PC-3 (cell line): Measurements from ENCODE around the gene PLCL1. TPM values are rescaled to one million over a fixed set of nuclear protein-coding genes. Genes with fewer than 3 reads are reported as not detected.

Experiments used
- ATAC-seq: fragments of 200-7000 bp; cut with Tn5 transposase; 2 replicates; pipeline ENCODE4 v1.9.1; 2020; ENCODE audit warnings: mild to moderate bottlenecking, moderate library complexity
- BruUV-seq: library from RNA; stranded (reverse); fragments of 400-500 nt; replicated peaks from 2 replicates; lab custom pipeline; 2021; lab: Mats Ljungman, UMichigan
- CTCF ChIA-PET: fragments of 300-600 bp; sonication (Branson Sonifier 250); formaldehyde crosslinking; loops from one replicate; lab custom pipeline; 2022; ENCODE audit warnings: antibody characterized with exemption; lab: Charles Lee
- POLR2A ChIA-PET: fragments of 300-600 bp; sonication (Branson Sonifier 250); formaldehyde crosslinking; loops from one replicate; lab custom pipeline; 2022; ENCODE audit warnings: antibody characterized with exemption; ENCODE audit not compliant: unreplicated experiment; lab: Charles Lee
- DNase-seq: peaks from one replicate; pipeline ENCODE4 v3.0.0-alpha.2; 2015
- H2AFZ ChIP-seq: fragments of 300-600 bp; sonication (generic); 2 replicates; pipeline ENCODE4 v1.6.0; 2016; ENCODE audit warnings: antibody characterized with exemption, low read length
- H3F3A ChIP-seq: fragments of 300-600 bp; sonication (generic); one replicate; pipeline ENCODE4 v1.6.0; 2017; ENCODE audit warnings: antibody characterized with exemption, low read length, control low read depth, mild to moderate bottlenecking; ENCODE audit not compliant: unreplicated experiment
- H3K27ac ChIP-seq: fragments of 300-600 bp; sonication (generic); 2 replicates; pipeline ENCODE4 v1.5.1; 2016; ENCODE audit warnings: mild to moderate bottlenecking, low read length
- H3K27me3 ChIP-seq: fragments of 300-600 bp; sonication (generic); 2 replicates; pipeline ENCODE4 v1.6.1; 2016; ENCODE audit warnings: low read length, mixed read lengths
- H3K36me3 ChIP-seq: fragments of 300-600 bp; sonication (generic); 2 replicates; pipeline ENCODE4 v1.6.1; 2016; ENCODE audit warnings: low read depth, mixed run types, low read length, mixed read lengths
- H3K4me1 ChIP-seq: fragments of 300-600 bp; sonication (generic); 2 replicates; pipeline ENCODE4 v1.5.1; 2016; ENCODE audit warnings: low read length; ENCODE audit not compliant: insufficient read depth
- H3K4me2 ChIP-seq: fragments of 300-600 bp; sonication (generic); 2 replicates; pipeline ENCODE4 v1.6.0; 2016; ENCODE audit warnings: low read length
- H3K4me3 ChIP-seq: fragments of 300-600 bp; sonication (generic); 2 replicates; pipeline ENCODE4 v1.5.1; 2016; ENCODE audit warnings: mild to moderate bottlenecking, low read length, mixed read lengths
- H3K79me2 ChIP-seq: fragments of 300-600 bp; sonication (generic); 2 replicates; pipeline ENCODE4 v1.6.1; 2017; ENCODE audit warnings: low read length, mixed read lengths
- H3K9ac ChIP-seq: fragments of 300-600 bp; sonication (generic); 2 replicates; pipeline ENCODE4 v1.6.0; 2016; ENCODE audit warnings: mild to moderate bottlenecking, low read length
- H3K9me2 ChIP-seq: fragments of 300-600 bp; sonication (generic); replicated peaks from 2 replicates; pipeline ENCODE4 v1.6.1; 2016; ENCODE audit warnings: mixed run types, low read length, mixed read lengths
- H3K9me3 ChIP-seq: fragments of 300-600 bp; sonication (generic); 2 replicates; pipeline ENCODE4 v1.6.1; 2016; ENCODE audit warnings: low read length, mixed read lengths
- H4K20me1 ChIP-seq: fragments of 300-600 bp; sonication (generic); 2 replicates; pipeline ENCODE4 v1.6.1; 2016; ENCODE audit warnings: low read length, mixed read lengths
- EZH2 ChIP-seq: fragments of 300-600 bp; sonication (generic); IDR thresholded peaks from one replicate; pipeline ENCODE4 v1.6.1; 2017; ENCODE audit warnings: antibody characterized with exemption, mild to moderate bottlenecking, low read length; ENCODE audit not compliant: unreplicated experiment
- EZH2phosphoT487 ChIP-seq: fragments of 300-600 bp; sonication (generic); IDR thresholded peaks from 2 replicates; pipeline ENCODE4 v1.6.1; 2018; ENCODE audit warnings: mild to moderate bottlenecking, antibody characterized with exemption, low read length, borderline replicate concordance
- intact Hi-C: fragments of 100-400 bp; cut with micrococcal nuclease; formaldehyde crosslinking; loops from 2 replicates; pipeline ENCODE4 v1.9.0; 2023
- total RNA-seq: library from RNA; depleted of rRNA; stranded (reverse); fragments of >200 nt; gene quantifications from 2 replicates; pipeline ENCODE4 v1.2.3, GENCODE V29; 2014
- TF ChIP-seq, protein P1 (sequence below): fragments of 300-600 bp; sonication (generic); conservative IDR thresholded peaks from 2 replicates; pipeline ENCODE4 v1.5.1; 2017; ENCODE audit warnings: antibody characterized with exemption, low read depth, mild to moderate bottlenecking, low read length

The PLCL1 gene
- total RNA-seq, 1 experiment from 2014 or later, result not detected

DNA sequence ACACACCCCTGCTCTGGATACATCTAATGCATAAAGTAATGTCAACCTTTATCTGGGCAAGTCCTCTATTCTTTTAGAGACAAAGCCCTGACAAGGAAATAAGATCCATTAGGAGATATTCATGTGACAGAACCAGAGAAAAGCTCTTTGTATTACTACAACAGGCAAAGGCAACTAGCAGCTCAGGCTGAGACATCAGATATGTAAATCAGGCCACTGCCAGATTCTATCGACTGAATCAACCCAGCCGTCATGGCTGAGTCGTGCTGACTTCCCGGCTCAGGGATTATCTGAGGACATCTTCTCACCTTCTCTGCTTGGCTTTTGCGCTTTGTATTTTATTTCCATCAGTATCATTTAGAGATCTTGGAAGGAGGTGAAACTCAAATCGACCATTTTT is 294.5 kb downstream of the PLCL1 start:
- DNase-seq, result no peak

DNA sequence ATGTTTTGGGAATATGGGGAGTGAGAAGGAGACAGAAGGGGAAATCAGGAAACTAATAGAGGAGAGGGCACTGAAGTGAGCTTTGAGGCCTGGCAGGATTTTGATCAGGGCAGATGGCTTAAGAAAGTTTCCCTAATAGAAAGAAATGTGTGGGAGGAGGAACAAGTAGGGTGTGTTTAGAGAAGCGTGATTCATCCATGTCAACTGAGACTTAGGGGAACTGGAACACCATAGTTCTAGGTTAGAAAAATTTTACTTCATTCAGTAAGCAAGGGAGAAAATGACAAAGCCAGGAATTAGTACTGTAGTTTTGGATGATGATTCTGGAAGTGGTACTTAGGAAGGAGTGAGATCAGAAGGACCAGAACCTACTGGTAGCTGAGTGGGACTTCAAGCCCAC is 296.0 kb downstream of the PLCL1 start:
- intact Hi-C loops, result no loop called here
- H3F3A ChIP-seq, result no peaks in the 10 kb centered on the region
- H4K20me1 ChIP-seq, result no peaks in the 10 kb centered on the region
- no peaks in the 10 kb centered on the region for H3K36me3 ChIP-seq
- no peak overlapping the region for H3K27ac ChIP-seq
- no peak overlapping the region for H3K9ac ChIP-seq
- no TSS peak for BruUV-seq
- ChIA-PET POLR2A (no interaction called here), CTCF (no interaction called here)
- DNase-seq, result peak; percentile 4
- no peaks in the 10 kb centered on the region for H3K4me1 ChIP-seq
- ATAC-seq, result no peak
- H3K4me2 ChIP-seq, result no peak overlapping the region
- no peak overlapping the region for H3K4me3 ChIP-seq
- no peaks in the 10 kb centered on the region for H3K9me3 ChIP-seq
- peaks cover 16% of the 10 kb centered on the region; the same call in 1 of the 2 replicates for H3K27me3 ChIP-seq
- H2AFZ ChIP-seq, result no peak overlapping the region
- TF ChIP-seq EZH2phosphoT487, result no peak
- TF ChIP-seq, protein P1, sequence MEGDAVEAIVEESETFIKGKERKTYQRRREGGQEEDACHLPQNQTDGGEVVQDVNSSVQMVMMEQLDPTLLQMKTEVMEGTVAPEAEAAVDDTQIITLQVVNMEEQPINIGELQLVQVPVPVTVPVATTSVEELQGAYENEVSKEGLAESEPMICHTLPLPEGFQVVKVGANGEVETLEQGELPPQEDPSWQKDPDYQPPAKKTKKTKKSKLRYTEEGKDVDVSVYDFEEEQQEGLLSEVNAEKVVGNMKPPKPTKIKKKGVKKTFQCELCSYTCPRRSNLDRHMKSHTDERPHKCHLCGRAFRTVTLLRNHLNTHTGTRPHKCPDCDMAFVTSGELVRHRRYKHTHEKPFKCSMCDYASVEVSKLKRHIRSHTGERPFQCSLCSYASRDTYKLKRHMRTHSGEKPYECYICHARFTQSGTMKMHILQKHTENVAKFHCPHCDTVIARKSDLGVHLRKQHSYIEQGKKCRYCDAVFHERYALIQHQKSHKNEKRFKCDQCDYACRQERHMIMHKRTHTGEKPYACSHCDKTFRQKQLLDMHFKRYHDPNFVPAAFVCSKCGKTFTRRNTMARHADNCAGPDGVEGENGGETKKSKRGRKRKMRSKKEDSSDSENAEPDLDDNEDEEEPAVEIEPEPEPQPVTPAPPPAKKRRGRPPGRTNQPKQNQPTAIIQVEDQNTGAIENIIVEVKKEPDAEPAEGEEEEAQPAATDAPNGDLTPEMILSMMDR, result no peak
- TF ChIP-seq EZH2, result no peak
- H3K79me2 ChIP-seq, result no peaks in the 10 kb centered on the region
- no peaks in the 10 kb centered on the region for H3K9me2 ChIP-seq

More for the DNA sequence above, 294.5 kb downstream of the PLCL1 start:
- Histone ChIP-seq H2AFZ (no peak overlapping the region), H3K9me2 (no peaks in the 10 kb centered on the region), H3K4me3 (no peak overlapping the region), H3K79me2 (no peaks in the 10 kb centered on the region), H3F3A (no peaks in the 10 kb centered on the region), H3K36me3 (no peaks in the 10 kb centered on the region), H3K27me3 (peaks cover 16% of the 10 kb centered on the region; the same call in 1 of the 2 replicates), H3K9me3 (no peaks in the 10 kb centered on the region), H3K4me2 (no peak overlapping the region), H3K4me1 (no peaks in the 10 kb centered on the region), H3K9ac (no peak overlapping the region), H4K20me1 (no peaks in the 10 kb centered on the region), H3K27ac (no peak overlapping the region)
- CTCF ChIA-PET, result no interaction called here
- POLR2A ChIA-PET, result no interaction called here
- TF ChIP-seq EZH2, result no peak
- TF ChIP-seq, protein P1, result no peak
- TF ChIP-seq EZH2phosphoT487, result no peak
- intact Hi-C loops, result no loop called here
- ATAC-seq, result no peak
- no TSS peak for BruUV-seq

DNA sequence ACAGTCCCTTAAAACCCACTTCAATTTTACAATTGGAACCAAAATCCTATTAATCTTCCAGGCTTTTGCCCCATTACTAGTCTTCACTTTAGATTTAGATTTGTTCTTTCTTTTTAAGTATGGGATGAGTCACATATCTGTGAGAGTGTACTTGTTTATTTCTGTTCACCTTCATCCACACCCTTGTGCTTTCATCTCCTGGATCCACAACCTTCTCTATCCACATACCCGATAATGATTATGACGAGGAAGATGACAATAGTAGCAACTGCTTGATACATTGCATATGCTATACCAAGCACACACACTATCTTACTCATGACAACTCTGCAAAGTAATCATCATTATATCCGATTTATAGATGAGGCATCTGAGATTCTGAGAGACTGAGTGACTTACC is 297.3 kb downstream of the PLCL1 start:
- TF ChIP-seq EZH2 (no peak), EZH2phosphoT487 (no peak)
- TF ChIP-seq, protein P1, result no peak
- CTCF ChIA-PET, result no interaction called here
- Histone ChIP-seq H3K9me3 (no peaks in the 10 kb centered on the region), H3K4me3 (no peak overlapping the region), H2AFZ (no peak overlapping the region), H3K27me3 (peaks cover 9% of the 10 kb centered on the region; the same call in 1 of the 2 replicates), H4K20me1 (no peaks in the 10 kb centered on the region), H3F3A (no peaks in the 10 kb centered on the region), H3K27ac (no peak overlapping the region), H3K36me3 (no peaks in the 10 kb centered on the region), H3K9me2 (no peaks in the 10 kb centered on the region), H3K4me1 (no peaks in the 10 kb centered on the region), H3K4me2 (no peak overlapping the region), H3K79me2 (no peaks in the 10 kb centered on the region), H3K9ac (no peak overlapping the region)
- intact Hi-C loops, result no loop called here
- no TSS peak for BruUV-seq
- ATAC-seq, result no peak
- POLR2A ChIA-PET, result no interaction called here
- no peak for DNase-seq
